IMR-90 (cell line): Measurements from ENCODE around the gene LMTK2. TPM values are rescaled to one million over a fixed set of nuclear protein-coding genes. Genes with fewer than 3 reads are reported as not detected.

Source experiments
- ATAC-seq: fragments of 200-7000 bp; cut with Tn5 transposase; 2 replicates; pipeline ENCODE4 v1.9.1; 2020; ENCODE audit warnings: low read depth, mild to moderate bottlenecking, moderate library complexity
- BruUV-seq: library from RNA; stranded (reverse); fragments of 400-500 nt; replicated peaks from 2 replicates; lab custom pipeline; 2021; lab: Mats Ljungman, UMichigan
- CTCF ChIA-PET: fragments of 300-600 bp; formaldehyde crosslinking; extraction: SDS; loops from one replicate; lab custom pipeline; 2021; ENCODE audit warnings: antibody characterized with exemption; lab: Yijun Ruan, JAX
- POLR2A ChIA-PET: fragments of 300-600 bp; sonication (Branson Sonifier 250); formaldehyde crosslinking; loops from one replicate; lab custom pipeline; 2022; ENCODE audit warnings: antibody characterized with exemption; ENCODE audit not compliant: unreplicated experiment; lab: Charles Lee
- DNase-seq: peaks from one replicate; pipeline ENCODE4 v3.0.0; 2013
- H2AFZ ChIP-seq: replicated peaks from 2 replicates; pipeline ENCODE3; 2013; ENCODE audit warnings: low read length, mild to moderate bottlenecking; ENCODE audit not compliant: poor library complexity
- H2AK5ac ChIP-seq: 2 replicates; pipeline ENCODE4 v1.6.1; 2013; ENCODE audit warnings: low read depth, low read length, inconsistent platforms
- H2AK9ac ChIP-seq: replicated peaks from 2 replicates; pipeline ENCODE3; 2013; ENCODE audit warnings: mild to moderate bottlenecking, low read depth, low read length, moderate library complexity; ENCODE audit not compliant: poor library complexity
- H2BK120ac ChIP-seq: 2 replicates; pipeline ENCODE4 v1.6.1; 2013; ENCODE audit warnings: low read depth, low read length, inconsistent platforms
- H2BK15ac ChIP-seq: 3 replicates; pipeline ENCODE4 v1.6.1; 2013; ENCODE audit warnings: low read depth, low read length, inconsistent platforms
- H2BK20ac ChIP-seq: 2 replicates; pipeline ENCODE4 v1.6.1; 2013; ENCODE audit warnings: low read depth, mild to moderate bottlenecking, inconsistent platforms, low read length, moderate library complexity
- H2BK5ac ChIP-seq: 2 replicates; pipeline ENCODE4 v1.6.1; 2013; ENCODE audit warnings: mild to moderate bottlenecking, low read depth, low read length, inconsistent platforms; ENCODE audit not compliant: poor library complexity, severe bottlenecking
- H3K14ac ChIP-seq: replicated peaks from 2 replicates; pipeline ENCODE4 v1.6.1; 2013; ENCODE audit warnings: low read depth, low read length, inconsistent platforms
- H3K18ac ChIP-seq: 2 replicates; pipeline ENCODE4 v1.6.1; 2013; ENCODE audit warnings: low read depth, low read length, control low read depth
- H3K23ac ChIP-seq: 2 replicates; pipeline ENCODE4 v1.6.1; 2013; ENCODE audit warnings: low read depth, low read length, inconsistent platforms
- H3K27ac ChIP-seq: 2 replicates; pipeline ENCODE4 v1.5.1; 2013; ENCODE audit warnings: mild to moderate bottlenecking, control low read depth, low read length; ENCODE audit not compliant: insufficient read depth
- H3K27me3 ChIP-seq: 2 replicates; pipeline ENCODE4 v1.6.1; 2013; ENCODE audit warnings: low read length; ENCODE audit not compliant: control insufficient read depth, insufficient read depth
- H3K36me3 ChIP-seq: 2 replicates; pipeline ENCODE4 v1.6.1; 2013; ENCODE audit warnings: low read length, mixed read lengths; ENCODE audit not compliant: control insufficient read depth, insufficient read depth
- H3K4ac ChIP-seq: 2 replicates; pipeline ENCODE4 v1.6.1; 2013; ENCODE audit warnings: low read depth, low read length, inconsistent platforms
- H3K4me1 ChIP-seq: 2 replicates; pipeline ENCODE4 v1.6.1; 2013; ENCODE audit warnings: low read length, mixed read lengths; ENCODE audit not compliant: control insufficient read depth, insufficient read depth
- H3K4me2 ChIP-seq: 2 replicates; pipeline ENCODE4 v1.6.1; 2013; ENCODE audit warnings: low read depth, mild to moderate bottlenecking, control low read depth, low read length, moderate library complexity
- H3K4me3 ChIP-seq: 2 replicates; pipeline ENCODE4 v1.5.1; 2013; ENCODE audit warnings: low read depth, mild to moderate bottlenecking, control low read depth, low read length, moderate library complexity; ENCODE audit not compliant: insufficient read depth
- H3K56ac ChIP-seq: 2 replicates; pipeline ENCODE4 v1.6.1; 2013; ENCODE audit warnings: low read length, inconsistent platforms; ENCODE audit not compliant: insufficient read depth; ENCODE audit errors: extremely low read depth
- H3K79me1 ChIP-seq, 2 experiments: 2 replicates each; pipeline ENCODE4 v1.6.1; 2013; ENCODE audit warnings: low read length in 2 of 2, inconsistent platforms in 1 of 2, low read depth in 1 of 2
- H3K9ac ChIP-seq: 2 replicates; pipeline ENCODE4 v1.6.1; 2013; ENCODE audit warnings: low read depth, low read length, control low read depth
- H3K9me1 ChIP-seq: 2 replicates; pipeline ENCODE4 v1.6.1; 2013; ENCODE audit warnings: low read length, inconsistent platforms; ENCODE audit not compliant: insufficient read depth
- H3K9me3 ChIP-seq: 2 replicates; pipeline ENCODE4 v1.6.1; 2013; ENCODE audit warnings: low read length; ENCODE audit not compliant: control insufficient read depth, insufficient read depth
- H4K20me1 ChIP-seq: 2 replicates; pipeline ENCODE4 v1.6.1; 2013; ENCODE audit warnings: low read length, inconsistent platforms; ENCODE audit not compliant: insufficient read depth
- H4K5ac ChIP-seq: 2 replicates; pipeline ENCODE4 v1.6.1; 2013; ENCODE audit warnings: mild to moderate bottlenecking, low read depth, low read length, control low read depth
- H4K8ac ChIP-seq, 2 experiments: 2 replicates each; pipeline ENCODE4 v1.6.1; 2013; ENCODE audit warnings: low read depth in 2 of 2, low read length in 2 of 2, control low read depth in 1 of 2, inconsistent platforms in 1 of 2
- H4K91ac ChIP-seq: 2 replicates; pipeline ENCODE4 v1.6.1; 2013; ENCODE audit warnings: low read depth, low read length, inconsistent platforms; ENCODE audit not compliant: insufficient read depth
- BHLHE40 ChIP-seq: fragments of 150-350 bp; IDR thresholded peaks from 2 replicates; pipeline ENCODE4 v1.6.1; 2016; ENCODE audit warnings: mild to moderate bottlenecking, low read depth, low read length
- CHD1 ChIP-seq: IDR thresholded peaks from 2 replicates; pipeline ENCODE4 v1.6.1; 2012; ENCODE audit warnings: low read depth, low read length, improper control_type of control experiment
- MAFK ChIP-seq: IDR thresholded peaks from 2 replicates; pipeline ENCODE4 v1.6.1; 2012; ENCODE audit warnings: low read depth, low read length, improper control_type of control experiment
- MXI1 ChIP-seq: IDR thresholded peaks from 2 replicates; pipeline ENCODE4 v1.6.1; 2012; ENCODE audit warnings: low read depth, mild to moderate bottlenecking, low read length, moderate library complexity, borderline replicate concordance
- NFE2L2 ChIP-seq: fragments of 150-350 bp; IDR thresholded peaks from 2 replicates; pipeline ENCODE4 v1.6.1; 2016; ENCODE audit warnings: low read depth, mild to moderate bottlenecking, low read length
- USF2 ChIP-seq: fragments of 150-350 bp; IDR thresholded peaks from 2 replicates; pipeline ENCODE4 v1.6.1; 2017; ENCODE audit warnings: mild to moderate bottlenecking, antibody characterized with exemption, low read length, low read depth
- WGBS, 2 experiments: methylation state at CpG; one replicate each; pipeline versions ENCODE4 v1.1.5 to v1.1.7; 2013; ENCODE audit warnings: missing lambda C conversion rate in 2 of 2; ENCODE audit not compliant: insufficient read length in 1 of 2; ENCODE audit errors: extremely low coverage in 2 of 2; 5-methylcytosine and 5-hydroxymethylcytosine counted together
- dilution Hi-C: fragments of 300-500 bp; cut with HindIII; formaldehyde crosslinking; loops from one replicate; pipeline ENCODE4 v1.14.3; 2018; ENCODE audit warnings: low sequenced_read_pairs; ENCODE audit not compliant: unreplicated experiment
- in situ Hi-C: fragments of 300-500 bp; cut with MboI; formaldehyde crosslinking; loops from 3 replicates; pipeline ENCODE4 v1.14.3; 2019; ENCODE audit warnings: low sequenced_read_pairs, inconsistent platforms, mixed read lengths
- intact Hi-C: fragments of 100-400 bp; cut with micrococcal nuclease; formaldehyde crosslinking; loops from 2 replicates; pipeline ENCODE4 v1.10.0; 2022
- polyA plus RNA-seq, 3 experiments: library from polyadenylated mRNA; depleted of rRNA; stranded (reverse); fragments of >200 nt; gene quantifications; 2 replicates each; pipeline ENCODE4 v1.2.3, GENCODE V29; 2012; ENCODE audit warnings: low replicate concordance in 1 of 3
- total RNA-seq: library from RNA; depleted of rRNA; stranded (reverse); fragments of >200 nt; gene quantifications from 2 replicates; pipeline ENCODE4 v1.2.3, GENCODE V29; 2012
- TF ChIP-seq, protein P1 (sequence below): conservative IDR thresholded peaks from 2 replicates; pipeline ENCODE4 v1.5.1; 2012; ENCODE audit warnings: mild to moderate bottlenecking, low read depth, low read length, improper control_type of control experiment

The LMTK2 gene
- total and polyA plus RNA-seq, 2 of the 4 experiments (the other 2 are of a cell fraction): 4.4 to 5.0 TPM

DNA sequence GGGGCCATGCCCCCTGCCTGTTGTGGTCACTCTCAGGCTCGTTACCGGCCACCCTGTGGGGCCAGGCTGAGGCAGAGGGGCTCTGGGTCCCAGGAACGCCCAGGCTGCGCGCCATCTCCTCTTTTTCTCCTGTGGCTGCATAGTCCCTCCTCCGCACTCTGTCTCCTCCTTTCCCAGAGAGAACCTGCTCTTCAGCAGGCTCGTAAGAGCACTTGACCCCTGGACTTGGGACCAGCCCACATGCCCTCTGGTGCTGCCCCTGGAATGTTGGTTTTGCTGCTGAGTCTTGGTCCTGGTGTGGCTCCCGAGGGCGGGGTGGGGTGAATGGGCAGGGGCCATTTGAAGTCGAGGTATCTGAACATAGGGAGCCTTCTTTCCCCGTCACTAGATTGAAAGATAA is 98.0 kb downstream of the LMTK2 start:
- ATAC-seq (no peak), DNase-seq (no peak)
- peaks cover 5% of the 10 kb centered on the region; the same call in 1 of the 2 replicates for H3K9me1 ChIP-seq
- in situ Hi-C loops: no loop called here
- no peak overlapping the region for H3K14ac ChIP-seq
- H3K4me2 ChIP-seq: no peak overlapping the region
- ChIA-PET CTCF (no interaction called here), POLR2A (no interaction called here)
- H3K18ac ChIP-seq: no peak overlapping the region
- H3K4ac ChIP-seq: no peak overlapping the region
- H4K8ac ChIP-seq: no peak overlapping the region
- no peaks in the 10 kb centered on the region for H4K20me1 ChIP-seq
- H3K4me1 ChIP-seq: no peaks in the 10 kb centered on the region
- H4K91ac ChIP-seq: no peak overlapping the region
- no peak overlapping the region for H3K9ac ChIP-seq
- 81% methylated on average over 3 of the region's 11 CpGs; no CpG with 5 or more reads in 1 of the 2 experiments for WGBS, 2 experiments
- H3K4me3 ChIP-seq: no peak overlapping the region
- H3K9me3 ChIP-seq: no peaks in the 10 kb centered on the region
- TF ChIP-seq BHLHE40 (no peak), MXI1 (no peak), NFE2L2 (no peak), CHD1 (no peak), USF2 (no peak), MAFK (no peak)
- TF ChIP-seq, protein P1, sequence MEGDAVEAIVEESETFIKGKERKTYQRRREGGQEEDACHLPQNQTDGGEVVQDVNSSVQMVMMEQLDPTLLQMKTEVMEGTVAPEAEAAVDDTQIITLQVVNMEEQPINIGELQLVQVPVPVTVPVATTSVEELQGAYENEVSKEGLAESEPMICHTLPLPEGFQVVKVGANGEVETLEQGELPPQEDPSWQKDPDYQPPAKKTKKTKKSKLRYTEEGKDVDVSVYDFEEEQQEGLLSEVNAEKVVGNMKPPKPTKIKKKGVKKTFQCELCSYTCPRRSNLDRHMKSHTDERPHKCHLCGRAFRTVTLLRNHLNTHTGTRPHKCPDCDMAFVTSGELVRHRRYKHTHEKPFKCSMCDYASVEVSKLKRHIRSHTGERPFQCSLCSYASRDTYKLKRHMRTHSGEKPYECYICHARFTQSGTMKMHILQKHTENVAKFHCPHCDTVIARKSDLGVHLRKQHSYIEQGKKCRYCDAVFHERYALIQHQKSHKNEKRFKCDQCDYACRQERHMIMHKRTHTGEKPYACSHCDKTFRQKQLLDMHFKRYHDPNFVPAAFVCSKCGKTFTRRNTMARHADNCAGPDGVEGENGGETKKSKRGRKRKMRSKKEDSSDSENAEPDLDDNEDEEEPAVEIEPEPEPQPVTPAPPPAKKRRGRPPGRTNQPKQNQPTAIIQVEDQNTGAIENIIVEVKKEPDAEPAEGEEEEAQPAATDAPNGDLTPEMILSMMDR: no peak
- no peak overlapping the region for H3K23ac ChIP-seq
- no peak overlapping the region for H3K56ac ChIP-seq
- H3K79me1 ChIP-seq: peaks cover 5 to 6% of the 10 kb centered on the region in 2 experiments
- no peak overlapping the region for H2BK5ac ChIP-seq
- no peak overlapping the region for H2AK9ac ChIP-seq
- intact Hi-C loops: no loop called here
- peaks cover 16% of the 10 kb centered on the region for H3K36me3 ChIP-seq
- no peak overlapping the region for H2AFZ ChIP-seq
- H3K27me3 ChIP-seq: no peaks in the 10 kb centered on the region
- no peak overlapping the region for H4K5ac ChIP-seq
- dilution Hi-C loops: no loop called here
- no peak overlapping the region for H3K27ac ChIP-seq
- BruUV-seq: no TSS peak
- no peak overlapping the region for H2BK15ac ChIP-seq
- H2AK5ac ChIP-seq: no peak overlapping the region
- H2BK120ac ChIP-seq: no peak overlapping the region
- no peak overlapping the region for H2BK20ac ChIP-seq
